GM21825 (cell line): ENCODE results near the gene SPNS3.

ENCODE experiments used
- ATAC-seq: cut with Tn5 transposase; IDR thresholded peaks from one replicate; pipeline ENCODE4 v1.9.1; 2021; ENCODE audit warnings: mild to moderate bottlenecking, moderate library complexity; ENCODE audit not compliant: unreplicated experiment

SPNS3 gene

DNA sequence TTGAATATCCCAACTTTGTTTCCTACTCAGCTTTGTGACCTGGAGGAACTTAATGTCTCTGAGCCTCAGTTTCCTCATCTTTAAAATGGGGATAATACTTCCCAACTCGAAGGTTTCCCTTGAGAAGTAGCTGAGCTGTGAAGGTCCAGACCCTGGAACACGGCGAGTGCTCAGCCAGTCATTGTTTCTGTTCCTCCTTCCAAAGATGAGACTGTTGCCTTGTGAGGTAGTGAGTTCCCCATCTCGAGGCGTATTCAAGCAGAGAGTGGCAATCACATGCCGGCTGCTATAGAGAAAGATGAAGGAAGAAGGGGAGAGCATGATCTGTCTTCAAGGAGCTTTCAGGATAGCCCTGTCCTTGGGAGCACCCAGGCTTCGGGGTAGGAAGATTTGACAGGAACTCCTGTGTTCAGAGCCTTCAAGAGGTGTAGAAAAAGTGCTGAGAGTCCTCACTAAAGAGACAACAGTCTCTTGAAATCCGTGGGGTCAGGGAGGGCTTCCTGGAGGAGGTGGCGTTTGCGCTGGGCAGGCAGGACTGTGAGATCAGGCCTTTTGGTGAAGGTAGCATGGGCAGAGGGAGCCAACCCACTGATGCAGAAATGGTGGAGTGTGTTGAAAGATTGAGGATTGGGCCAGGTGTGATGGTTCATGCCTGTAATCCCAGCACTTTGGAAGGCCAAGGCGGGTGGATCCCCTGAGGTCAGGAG lies 92.1 kb downstream of the SPNS3 start:
- ATAC-seq = no peak

- ATAC-seq = no peak
Observed at GRCh38 chr17:4527134-4527533, 93.4 kb downstream of the SPNS3 start.

DNA sequence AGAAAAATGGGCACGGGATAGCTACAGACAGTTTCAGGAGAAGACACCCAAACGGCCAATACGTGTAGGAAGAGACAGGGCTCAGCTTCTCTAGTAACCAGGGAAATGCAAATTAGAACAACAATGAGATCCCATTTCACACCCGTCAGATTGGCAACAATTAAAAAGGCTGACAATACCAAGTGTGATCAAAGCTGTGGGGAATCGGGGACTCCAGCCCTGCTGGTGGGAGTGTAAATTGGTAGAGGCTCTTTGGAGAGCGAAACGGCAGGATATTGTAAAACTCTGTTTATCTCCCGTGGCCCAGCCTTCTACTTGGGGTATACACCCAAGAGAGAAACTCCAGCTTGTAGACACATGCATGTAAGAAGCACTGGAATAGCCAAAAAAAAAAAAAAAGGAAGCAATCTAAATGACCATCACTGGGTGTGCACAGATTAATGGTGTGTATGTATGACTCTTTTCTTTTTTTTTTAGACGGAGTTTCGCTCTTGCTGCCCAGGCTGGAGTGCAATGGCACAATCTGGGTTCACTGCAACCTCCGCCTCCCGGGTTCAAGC lies 93.9 kb downstream of the SPNS3 start:
- ATAC-seq = no peak

GRCh38 chr17:4529533-4530152 lies 95.9 kb downstream of the SPNS3 start:
- ATAC-seq = no peak

- no peak for ATAC-seq
Observed at GRCh38 chr17:4530799-4531730, 97.3 kb downstream of the SPNS3 start.

DNA sequence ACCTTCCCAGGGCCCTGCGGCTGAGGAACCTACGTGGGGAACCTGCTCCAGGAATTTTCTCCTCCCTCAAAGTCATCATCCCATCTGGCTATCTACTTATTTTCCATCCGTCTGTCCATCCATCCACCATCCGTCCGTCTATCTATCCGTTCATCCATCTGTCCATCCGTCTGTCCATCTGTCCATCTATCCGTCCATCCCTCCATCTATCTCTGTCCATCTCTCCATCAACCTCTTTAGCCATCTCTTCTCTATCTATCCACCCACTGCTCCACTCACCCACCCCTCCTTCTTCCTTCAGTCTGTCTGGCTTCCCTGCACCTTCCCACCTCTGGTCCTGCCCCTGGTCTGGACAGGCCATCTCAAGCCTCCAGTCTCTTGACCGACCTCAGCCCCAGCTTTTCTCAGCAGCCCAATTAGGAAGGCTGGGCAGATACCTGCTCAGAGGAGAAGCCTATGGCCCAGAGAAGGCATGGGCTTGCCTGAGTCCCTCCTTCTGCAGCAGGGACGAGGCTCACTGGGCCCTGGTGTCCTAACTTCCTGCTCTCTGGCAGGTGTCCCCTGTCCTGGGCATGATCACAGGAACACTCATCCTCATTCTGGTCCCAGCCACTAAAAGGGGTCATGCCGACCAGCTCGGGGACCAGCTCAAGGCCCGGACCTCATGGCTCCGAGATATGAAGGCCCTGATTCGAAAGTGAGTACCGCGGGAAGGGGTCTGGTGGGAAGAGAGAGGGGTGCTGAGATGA lies 98.4 kb downstream of the SPNS3 start:
- ATAC-seq = no peak

DNA sequence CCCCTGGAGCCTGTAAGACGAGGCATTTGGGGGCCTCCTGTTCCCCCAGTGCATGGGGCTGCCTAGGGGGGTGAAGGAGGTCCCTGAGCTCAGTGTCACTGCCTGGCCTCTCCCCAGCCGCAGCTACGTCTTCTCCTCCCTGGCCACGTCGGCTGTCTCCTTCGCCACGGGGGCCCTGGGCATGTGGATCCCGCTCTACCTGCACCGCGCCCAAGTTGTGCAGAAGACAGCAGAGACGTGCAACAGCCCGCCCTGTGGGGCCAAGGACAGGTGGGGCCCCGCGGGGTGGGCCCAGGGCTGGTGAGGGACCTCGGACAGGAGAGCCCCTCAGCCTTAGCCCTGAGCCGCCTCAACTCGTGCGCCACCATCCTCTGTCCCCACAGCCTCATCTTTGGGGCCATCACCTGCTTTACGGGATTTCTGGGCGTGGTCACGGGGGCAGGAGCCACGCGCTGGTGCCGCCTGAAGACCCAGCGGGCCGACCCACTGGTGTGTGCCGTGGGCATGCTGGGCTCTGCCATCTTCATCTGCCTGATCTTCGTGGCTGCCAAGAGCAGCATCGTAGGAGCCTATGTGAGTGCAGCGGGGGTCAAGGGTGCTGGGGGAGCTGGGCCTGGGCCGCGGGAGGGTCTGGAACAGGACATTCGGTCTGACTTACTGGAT lies 99.3 kb downstream of the SPNS3 start:
- no peak for ATAC-seq

GRCh38 chr17:4533523-4534504 lies 100.1 kb downstream of the SPNS3 start:
- ATAC-seq = no peak

DNA sequence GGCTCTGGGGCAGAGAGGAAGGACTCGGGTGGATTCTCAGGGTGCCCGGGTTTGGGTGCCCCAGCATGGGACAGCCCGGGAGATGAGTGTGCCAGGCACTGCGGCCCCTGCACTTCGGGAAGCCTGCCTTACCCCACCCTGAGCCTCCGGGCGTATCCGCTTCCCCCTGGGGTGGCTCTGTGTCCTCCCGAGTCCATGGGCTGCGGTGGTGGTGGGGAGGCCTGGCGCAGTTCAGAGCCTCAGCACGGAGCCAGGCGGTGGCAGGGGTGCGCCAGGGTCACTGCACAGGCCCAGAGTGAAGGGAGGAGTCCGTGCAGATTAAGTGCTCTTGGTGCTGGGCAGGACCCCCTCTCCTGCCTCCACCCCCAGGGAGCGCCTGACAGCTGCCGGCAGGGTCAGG lies 100.8 kb downstream of the SPNS3 start:
- no peak for ATAC-seq

DNA sequence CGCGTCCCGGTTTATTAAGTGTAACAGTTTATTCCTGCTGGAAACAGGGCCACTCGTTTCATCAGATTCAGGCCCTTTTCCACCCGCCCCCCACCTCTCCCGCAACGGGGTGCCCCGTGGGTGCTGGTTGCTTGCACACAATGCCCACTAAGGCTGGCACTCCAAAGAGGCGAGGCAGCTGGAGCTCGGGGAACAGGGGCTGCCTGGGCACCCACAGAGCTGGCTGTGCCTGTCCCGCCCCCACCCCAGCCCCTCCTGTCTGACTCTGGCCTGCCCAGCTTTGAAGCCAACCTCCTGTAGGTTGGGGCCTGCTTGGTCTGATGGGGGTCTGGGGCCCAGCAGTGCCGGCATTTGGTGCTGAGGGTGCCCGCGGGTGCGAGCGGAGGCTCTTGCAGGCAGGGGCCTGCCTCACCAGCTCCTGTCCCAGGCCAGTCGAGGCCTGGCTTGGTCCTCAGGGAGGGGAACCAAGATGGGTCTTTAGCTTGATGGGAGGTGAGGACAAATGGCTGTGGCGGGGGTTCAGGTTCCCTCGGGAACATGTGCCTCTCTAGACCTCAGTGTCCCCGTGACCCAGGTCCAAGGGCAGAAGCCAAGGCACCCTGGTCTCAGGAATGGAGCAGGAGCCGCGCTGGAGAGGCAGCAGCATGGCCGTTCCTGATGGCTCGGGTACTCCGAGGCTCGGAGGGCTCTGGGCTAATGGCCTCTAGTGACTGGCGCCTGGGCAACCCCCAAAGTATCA lies 101.4 kb downstream of the SPNS3 start:
- no peak for ATAC-seq

DNA sequence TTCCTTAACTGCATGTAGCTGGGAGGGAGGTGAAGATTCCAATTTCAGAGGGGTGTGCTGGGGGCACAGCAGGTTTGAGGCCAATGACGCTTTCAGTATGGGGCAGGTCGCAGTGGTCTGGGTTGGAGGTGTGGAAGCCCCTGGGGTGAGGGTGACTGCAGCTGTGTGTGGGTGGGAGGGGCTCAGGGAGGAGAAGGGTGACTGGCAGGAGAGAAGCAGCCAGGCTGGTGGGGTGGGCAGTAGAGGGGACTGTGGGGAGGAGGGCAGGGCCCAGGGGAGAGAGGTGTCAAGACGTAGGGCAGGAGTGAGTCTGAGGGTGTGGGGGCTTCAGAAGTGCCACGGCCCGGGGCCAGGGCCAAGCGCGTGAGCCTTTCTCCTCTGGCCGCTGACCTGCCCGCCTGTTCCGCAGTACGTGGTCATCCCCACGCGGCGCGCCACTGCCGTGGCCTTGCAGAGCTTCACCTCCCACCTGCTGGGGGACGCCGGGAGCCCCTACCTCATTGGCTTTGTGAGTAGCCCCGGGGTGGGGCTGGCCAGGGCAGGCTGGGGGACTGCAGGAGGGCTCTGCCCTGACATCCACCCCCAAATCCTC lies 102.0 kb downstream of the SPNS3 start:
- no peak for ATAC-seq

DNA sequence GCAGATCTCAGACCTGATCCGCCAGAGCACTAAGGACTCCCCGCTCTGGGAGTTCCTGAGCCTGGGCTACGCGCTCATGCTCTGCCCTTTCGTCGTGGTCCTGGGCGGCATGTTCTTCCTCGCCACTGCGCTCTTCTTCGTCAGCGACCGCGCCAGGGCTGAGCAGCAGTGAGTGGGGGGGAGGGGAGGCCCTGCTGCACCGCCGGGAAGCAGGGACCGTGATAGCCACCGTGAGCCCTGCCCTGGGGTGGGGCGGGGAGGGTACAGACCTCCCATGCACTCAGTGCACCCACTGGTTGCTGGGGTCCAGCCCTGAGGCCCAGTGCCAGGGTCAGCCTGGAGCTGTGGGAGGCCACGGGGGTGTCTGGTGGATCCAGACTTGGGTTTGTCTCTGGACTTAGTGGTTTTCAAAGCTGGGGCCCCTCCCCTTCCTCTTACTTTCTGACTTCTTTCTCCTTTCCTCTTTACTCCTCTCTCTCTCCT lies 102.6 kb downstream of the SPNS3 start:
- ATAC-seq = no peak

GRCh38 chr17:4536742-4537411 lies 103.1 kb downstream of the SPNS3 start:
- no peak for ATAC-seq
